Measurements from ENCODE around the gene C7orf57.

C7orf57 gene

DNA sequence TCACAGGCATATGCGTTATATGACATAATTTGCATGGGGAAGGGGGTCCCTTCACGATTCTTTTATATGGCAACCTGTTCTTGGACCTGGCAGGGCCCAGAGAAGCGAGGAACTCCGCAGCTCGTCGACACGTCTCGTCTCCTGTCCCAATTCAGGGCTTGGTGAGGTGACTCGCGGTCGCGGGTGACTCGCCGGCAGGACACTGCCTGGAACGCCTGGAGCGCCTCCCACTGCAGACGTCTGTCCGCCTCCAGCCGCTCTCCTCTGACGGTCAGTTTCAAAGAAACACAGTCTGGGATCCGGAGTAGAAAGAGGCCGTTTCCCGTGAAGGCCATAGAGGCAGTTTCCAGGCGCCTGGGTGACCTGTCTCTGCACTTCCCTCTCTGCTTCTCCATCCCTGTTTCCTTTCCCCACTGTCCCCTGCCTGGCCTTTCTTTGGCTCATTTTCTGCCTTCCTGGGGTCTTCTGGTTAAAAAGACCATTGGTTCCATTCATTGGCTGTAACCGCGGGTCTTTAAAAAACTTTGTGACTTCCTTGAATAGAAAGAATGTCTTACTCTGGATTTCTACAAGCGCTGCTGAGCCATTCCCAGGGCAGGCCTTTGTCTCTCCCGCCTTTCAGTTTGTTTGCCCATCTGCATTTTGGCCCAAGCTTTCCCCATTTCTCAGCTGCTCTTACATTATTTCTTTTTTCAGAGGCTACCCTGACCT, 54.9 kb downstream of the C7orf57 start:
- DNase-seq (ENCODE audit: low spot score) = no peak
- ATAC-seq (ENCODE audit: low read depth) = no peak
- Histone ChIP-seq H3K27ac (ENCODE audit: poor library complexity, severe bottlenecking) (peak overlapping the region; percentile 98), H3K4me1 (ENCODE audit: insufficient read depth, poor library complexity, severe bottlenecking) (peaks cover 61% of the 10 kb centered on the region), H3K4me3 (ENCODE audit: severe bottlenecking) (peak overlapping the region; percentile 81), H3K9me3 (ENCODE audit: severe bottlenecking) (no peaks in the 10 kb centered on the region), H3K36me3 (ENCODE audit: low read depth) (peaks cover 58% of the 10 kb centered on the region), H3K27me3 (ENCODE audit: insufficient read depth, poor library complexity, severe bottlenecking) (no peaks in the 10 kb centered on the region)
- no peak for TF ChIP-seq CTCF (IDR thresholded peaks at IDR 0.05; ENCODE audit: poor library complexity, severe bottlenecking)

DNA sequence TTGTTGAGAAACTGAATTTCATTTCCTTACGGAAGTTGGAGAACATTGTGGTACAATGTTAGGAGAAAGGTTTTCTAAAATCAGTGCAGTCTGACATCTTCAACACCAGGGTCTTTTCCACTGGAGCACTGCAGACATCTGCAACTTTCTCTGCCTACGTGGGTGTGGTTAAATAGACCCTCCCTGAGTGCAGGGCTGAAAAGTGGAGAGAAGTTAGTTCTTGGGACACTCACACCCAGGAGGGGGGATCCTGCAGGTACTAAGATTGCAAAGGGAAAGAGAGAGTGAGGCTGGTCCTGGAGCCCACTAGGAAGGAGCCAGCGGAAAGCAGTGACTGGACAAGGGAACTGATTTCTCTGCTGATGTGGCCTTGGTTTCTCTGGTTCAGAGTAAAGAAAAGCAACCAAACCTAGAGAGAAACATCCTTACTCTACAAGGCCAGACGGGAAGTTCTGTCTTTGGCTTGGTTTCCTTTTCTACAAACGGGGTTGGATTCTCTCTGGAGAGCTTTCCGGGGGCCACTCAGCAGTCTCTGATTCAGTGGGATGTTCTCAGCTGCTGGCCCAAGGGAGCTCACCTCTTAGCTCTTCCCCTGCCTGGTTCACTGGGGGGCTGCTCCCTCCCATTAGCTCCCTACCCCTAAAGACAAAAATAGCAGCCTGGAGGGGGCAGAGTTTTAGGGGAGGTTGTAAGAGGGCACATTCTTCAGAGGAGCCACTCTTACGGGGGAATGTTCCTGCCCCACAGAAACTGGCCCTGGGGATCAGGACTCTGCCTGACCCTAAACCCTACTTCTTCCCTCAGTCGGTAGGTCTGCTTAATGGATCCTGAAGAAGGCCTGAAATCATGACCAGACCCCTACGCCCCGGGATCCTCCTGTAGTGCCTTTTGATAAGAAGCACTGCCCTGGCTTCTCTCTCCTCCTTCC, 56.4 kb downstream of the C7orf57 start:
- Histone ChIP-seq H3K27ac (ENCODE audit: poor library complexity, severe bottlenecking) (peak overlapping the region; percentile 98), H3K27me3 (ENCODE audit: insufficient read depth, poor library complexity, severe bottlenecking) (no peaks in the 10 kb centered on the region), H3K9me3 (ENCODE audit: severe bottlenecking) (no peaks in the 10 kb centered on the region), H3K36me3 (ENCODE audit: low read depth) (peaks cover 73% of the 10 kb centered on the region), H3K4me1 (ENCODE audit: insufficient read depth, poor library complexity, severe bottlenecking) (peaks cover 61% of the 10 kb centered on the region), H3K4me3 (ENCODE audit: severe bottlenecking) (peak overlapping the region; percentile 81)
- TF ChIP-seq CTCF (IDR thresholded peaks at IDR 0.05; ENCODE audit: poor library complexity, severe bottlenecking) = no peak
- ATAC-seq (ENCODE audit: low read depth) = no peak
- DNase-seq (ENCODE audit: low spot score) = no peak

DNA sequence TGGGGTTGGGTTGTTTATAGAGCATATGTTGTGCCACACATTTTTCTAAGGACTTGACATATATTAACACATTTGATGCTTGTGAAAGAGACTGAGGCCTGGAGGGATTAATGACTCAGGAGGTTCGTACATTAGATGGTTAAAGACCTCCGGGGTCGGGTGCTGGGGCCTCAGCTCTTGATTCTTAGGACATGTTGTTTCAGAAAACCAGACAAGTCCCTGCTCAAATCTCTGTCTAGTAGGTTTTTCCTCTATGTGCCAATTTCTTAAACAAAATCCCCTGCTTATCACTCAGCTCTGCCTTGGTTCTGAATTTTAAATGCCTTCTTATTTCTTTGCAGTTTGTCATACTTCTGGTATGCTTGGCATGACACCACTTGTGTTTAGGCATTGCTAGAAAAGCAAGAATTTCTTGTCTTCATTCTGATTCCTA, 59.5 kb downstream of the C7orf57 start:
- no peak overlapping the region for H3K4me3 ChIP-seq (ENCODE audit: severe bottlenecking)
- ATAC-seq (ENCODE audit: low read depth) (peak; percentile 51), DNase-seq (ENCODE audit: low spot score) (no peak)
- no peaks in the 10 kb centered on the region for H3K27me3 ChIP-seq (ENCODE audit: insufficient read depth, poor library complexity, severe bottlenecking)
- no peak for TF ChIP-seq CTCF (IDR thresholded peaks at IDR 0.05; ENCODE audit: poor library complexity, severe bottlenecking)
- H3K27ac ChIP-seq (ENCODE audit: poor library complexity, severe bottlenecking) = peak overlapping the region; percentile 98
- H3K9me3 ChIP-seq (ENCODE audit: severe bottlenecking) = no peaks in the 10 kb centered on the region
- peaks cover 100% of the 10 kb centered on the region for H3K36me3 ChIP-seq (ENCODE audit: low read depth)
- H3K4me1 ChIP-seq (ENCODE audit: insufficient read depth, poor library complexity, severe bottlenecking) = peaks cover 56% of the 10 kb centered on the region

- Histone ChIP-seq H3K27me3 (ENCODE audit: insufficient read depth, poor library complexity, severe bottlenecking) (no peaks in the 10 kb centered on the region), H3K9me3 (ENCODE audit: severe bottlenecking) (no peaks in the 10 kb centered on the region), H3K27ac (ENCODE audit: poor library complexity, severe bottlenecking) (peak overlapping the region; percentile 98), H3K4me3 (ENCODE audit: severe bottlenecking) (no peak overlapping the region), H3K36me3 (ENCODE audit: low read depth) (peaks cover 100% of the 10 kb centered on the region), H3K4me1 (ENCODE audit: insufficient read depth, poor library complexity, severe bottlenecking) (peaks cover 56% of the 10 kb centered on the region)
- DNase-seq (ENCODE audit: low spot score) (no peak), ATAC-seq (ENCODE audit: low read depth) (peak; percentile 15; the same call in 1 of the 3 replicates)
- TF ChIP-seq CTCF (IDR thresholded peaks at IDR 0.05; ENCODE audit: poor library complexity, severe bottlenecking) = no peak
Measured at GRCh38 chr7:48096273-48096672, 60.9 kb downstream of the C7orf57 start.
